GM19395 (cell line): ENCODE data around the gene ZNRF1.

Experiments used
- ATAC-seq: cut with Tn5 transposase; IDR thresholded peaks from one replicate; pipeline ENCODE4 v1.9.1; 2021; ENCODE audit warnings: mild to moderate bottlenecking, moderate library complexity; ENCODE audit not compliant: unreplicated experiment

Gene ZNRF1

DNA sequence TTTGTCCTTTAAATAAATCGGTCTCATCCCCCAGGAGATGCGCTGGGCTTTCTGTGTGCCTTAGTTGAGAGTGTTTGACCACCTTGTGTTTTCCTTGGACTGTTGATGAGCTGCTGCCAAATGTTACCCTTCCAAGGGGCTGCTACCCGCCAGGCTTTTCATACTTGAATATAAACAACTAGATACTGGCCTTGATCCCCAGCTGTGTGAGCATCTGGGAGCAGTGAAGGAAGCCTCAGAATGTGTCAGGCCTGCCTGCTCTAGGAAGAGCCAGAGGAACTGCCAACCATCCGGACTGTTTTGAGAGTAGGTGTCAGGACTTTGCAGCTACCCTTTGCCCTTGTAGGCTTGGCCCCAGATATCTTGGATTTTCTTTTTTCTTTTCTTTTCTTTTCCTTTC is 60.0 kb downstream of the ZNRF1 start:
- ATAC-seq = no peak

- ATAC-seq = no peak
These were observed 60.6 kb downstream of the ZNRF1 start for GRCh38 chr16:75059411-75059810.

DNA sequence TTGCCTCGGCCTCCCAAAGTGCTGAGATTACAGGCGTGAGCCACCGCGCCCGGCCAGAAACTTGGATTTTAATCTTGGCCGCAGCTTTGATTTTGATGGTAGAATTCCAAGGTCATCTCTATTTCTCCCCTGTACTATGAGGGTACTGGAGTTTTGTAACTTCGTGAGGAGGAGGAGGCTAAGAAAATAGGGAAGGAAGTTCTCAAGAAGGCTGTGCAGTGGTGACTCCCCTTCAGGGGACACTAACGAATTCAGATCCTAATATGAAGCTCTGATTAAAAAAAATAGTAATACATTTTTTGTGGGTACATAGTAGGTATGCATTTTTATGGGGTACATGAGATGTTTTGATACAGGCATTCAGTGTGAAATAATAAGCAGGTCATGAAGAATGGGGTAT is 61.9 kb downstream of the ZNRF1 start:
- ATAC-seq = no peak

GRCh38 chr16:75061669-75062068 is 62.8 kb downstream of the ZNRF1 start:
- no peak for ATAC-seq

DNA sequence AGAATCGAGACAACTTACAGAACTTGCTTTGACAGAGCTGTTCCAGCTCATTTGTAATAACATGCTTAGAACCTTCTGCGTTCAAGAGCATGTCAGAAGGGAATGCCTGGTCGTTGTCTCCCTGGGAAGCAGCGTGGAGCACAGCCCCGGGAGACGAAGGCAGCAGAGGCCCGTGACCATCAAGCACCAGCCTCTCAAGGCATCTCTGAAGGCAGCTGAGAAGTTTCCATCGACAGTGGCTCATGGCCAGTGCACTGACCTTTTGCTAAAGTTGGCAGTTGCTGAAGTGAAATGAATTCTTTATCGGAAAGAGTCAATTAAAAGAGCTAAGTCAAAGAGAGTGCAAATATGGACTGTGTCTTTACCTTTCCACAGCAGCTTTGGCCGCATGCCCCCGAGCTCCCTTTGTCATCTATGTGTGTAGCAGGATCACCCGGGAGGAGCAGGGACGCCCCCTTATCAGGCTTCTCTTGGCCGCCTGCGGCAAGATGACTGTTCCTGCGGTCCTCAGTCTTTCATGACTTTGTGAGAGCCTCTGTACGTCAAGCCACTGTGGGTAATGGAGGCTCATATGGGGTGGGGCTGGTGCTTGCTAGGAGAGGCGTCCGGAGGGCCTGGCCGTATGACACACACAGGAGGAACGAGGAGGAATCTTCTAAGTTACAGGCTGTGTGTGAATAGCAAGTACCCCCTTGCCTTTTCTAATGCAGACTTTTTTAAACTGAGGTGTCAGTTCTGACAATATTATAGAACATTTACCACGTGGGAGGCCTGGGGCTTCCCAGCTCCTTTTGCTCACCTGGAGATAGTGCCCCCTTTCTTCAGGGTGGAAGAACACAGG is 63.5 kb downstream of the ZNRF1 start:
- no peak for ATAC-seq

DNA sequence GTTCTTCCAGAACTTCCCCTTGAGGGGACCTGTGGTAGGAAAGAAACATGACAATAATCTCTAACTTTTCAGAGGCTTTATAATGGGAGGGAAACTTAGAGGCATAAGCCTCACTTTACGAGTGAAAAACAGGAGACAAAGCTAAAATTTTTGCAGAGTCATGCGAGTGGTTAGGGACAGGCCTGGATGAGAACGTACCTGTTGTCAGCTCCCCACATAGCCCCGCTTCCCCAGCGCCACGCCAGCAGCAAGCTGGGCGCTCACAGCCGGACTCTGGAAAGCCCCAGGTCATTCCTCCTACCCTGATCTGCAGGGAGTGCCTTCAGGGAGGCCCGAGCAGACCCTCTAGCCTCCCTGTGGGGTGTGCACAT is 64.1 kb downstream of the ZNRF1 start:
- no peak for ATAC-seq

DNA sequence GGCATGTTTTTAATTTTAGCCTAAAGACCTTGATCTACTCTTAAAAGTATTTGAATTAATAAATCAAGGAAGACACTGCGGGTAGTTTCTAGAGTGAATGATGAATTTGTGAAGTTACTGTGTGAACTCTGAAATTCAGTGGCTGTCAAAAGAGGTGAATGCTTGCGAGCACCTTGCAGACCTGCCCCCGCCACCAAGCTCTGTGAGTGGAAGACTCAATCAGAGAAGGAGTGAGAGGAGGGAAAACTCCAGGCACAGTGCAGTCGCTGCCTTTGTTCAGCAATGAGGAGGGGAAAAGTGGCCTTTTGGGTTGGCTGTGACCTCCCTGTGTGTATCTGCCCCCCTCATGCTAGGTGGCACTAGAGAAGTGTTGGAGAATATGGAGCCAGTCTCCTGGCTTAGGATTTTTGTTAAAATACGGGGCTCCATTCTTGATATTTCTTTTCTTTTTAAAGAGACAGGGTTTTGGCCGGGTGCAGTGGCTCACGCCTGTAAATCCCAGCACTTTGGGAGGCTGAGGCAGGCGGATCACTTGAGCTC is 64.8 kb downstream of the ZNRF1 start:
- ATAC-seq = no peak

GRCh38 chr16:75064403-75065148 is 65.8 kb downstream of the ZNRF1 start:
- no peak for ATAC-seq

DNA sequence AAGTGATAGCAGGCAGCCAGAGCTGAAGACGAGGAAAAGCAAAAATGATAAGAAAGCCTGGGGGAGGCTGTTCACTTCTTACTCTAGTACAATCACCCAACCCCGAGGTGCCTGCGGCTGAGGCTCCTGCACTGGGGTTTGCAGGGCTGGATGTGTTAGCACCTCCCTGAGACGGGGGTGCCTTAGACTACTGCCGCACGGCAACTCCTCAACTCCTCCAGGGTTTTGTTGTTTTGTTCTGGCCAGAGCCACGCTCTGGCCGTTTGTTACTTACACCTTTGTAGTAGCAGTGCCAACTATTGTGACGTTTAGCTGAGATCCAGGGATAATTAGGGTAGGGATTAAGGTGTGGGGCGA is 66.3 kb downstream of the ZNRF1 start:
- no peak for ATAC-seq

GRCh38 chr16:75065521-75066149 is 66.8 kb downstream of the ZNRF1 start:
- no peak for ATAC-seq

DNA sequence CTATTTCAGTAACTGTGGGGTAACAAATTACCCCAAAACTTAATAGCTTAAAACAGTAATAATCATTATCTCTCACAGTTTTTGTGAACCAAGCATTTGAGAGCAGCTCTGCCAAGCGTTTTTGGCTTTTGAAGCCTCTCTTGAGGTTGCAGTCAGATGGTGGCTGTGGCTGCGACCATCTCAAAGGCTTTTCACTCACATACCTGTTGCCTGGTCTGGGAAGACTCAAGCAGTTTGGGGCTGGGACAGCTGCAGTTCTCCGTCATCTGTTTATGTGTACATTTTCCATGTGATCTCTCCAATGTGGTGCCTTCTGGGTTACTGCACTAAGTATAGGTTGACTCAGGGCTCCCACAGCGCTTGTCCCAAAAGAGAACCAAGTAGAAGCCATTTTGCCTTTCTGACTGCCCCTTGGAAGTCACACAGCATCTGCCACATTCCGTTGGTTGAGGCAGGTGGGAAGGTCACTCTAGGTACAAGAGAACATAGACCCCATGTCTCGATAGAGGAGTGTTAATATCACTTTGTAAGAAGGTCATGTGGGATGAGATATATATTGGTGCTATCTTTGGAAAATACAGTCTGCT is 68.1 kb downstream of the ZNRF1 start:
- no peak for ATAC-seq

GRCh38 chr16:75068085-75069031 is 69.5 kb downstream of the ZNRF1 start:
- no peak for ATAC-seq

- ATAC-seq = no peak
These were observed 71.4 kb downstream of the ZNRF1 start for GRCh38 chr16:75070012-75070841.

DNA sequence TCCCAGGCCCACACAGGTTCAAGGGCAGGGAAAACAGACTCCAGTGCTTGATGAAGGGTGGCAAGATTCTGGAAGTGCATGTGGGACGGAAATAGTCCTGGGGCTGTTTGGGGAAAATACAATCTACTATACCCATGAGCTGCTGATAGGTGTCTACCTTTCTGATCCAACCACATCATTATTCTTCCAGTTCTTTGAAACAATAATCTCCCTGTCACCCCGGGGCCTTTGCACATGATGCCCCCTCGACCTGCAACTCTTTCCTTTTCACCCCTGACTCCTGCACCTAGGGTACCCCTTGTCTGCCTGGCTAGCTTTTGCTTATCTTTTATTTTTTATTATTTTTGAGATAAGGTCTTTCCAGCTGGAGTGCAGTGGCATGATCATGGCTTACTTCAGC is 72.8 kb downstream of the ZNRF1 start:
- no peak for ATAC-seq

GRCh38 chr16:75072239-75072947 is 73.6 kb downstream of the ZNRF1 start:
- no peak for ATAC-seq

DNA sequence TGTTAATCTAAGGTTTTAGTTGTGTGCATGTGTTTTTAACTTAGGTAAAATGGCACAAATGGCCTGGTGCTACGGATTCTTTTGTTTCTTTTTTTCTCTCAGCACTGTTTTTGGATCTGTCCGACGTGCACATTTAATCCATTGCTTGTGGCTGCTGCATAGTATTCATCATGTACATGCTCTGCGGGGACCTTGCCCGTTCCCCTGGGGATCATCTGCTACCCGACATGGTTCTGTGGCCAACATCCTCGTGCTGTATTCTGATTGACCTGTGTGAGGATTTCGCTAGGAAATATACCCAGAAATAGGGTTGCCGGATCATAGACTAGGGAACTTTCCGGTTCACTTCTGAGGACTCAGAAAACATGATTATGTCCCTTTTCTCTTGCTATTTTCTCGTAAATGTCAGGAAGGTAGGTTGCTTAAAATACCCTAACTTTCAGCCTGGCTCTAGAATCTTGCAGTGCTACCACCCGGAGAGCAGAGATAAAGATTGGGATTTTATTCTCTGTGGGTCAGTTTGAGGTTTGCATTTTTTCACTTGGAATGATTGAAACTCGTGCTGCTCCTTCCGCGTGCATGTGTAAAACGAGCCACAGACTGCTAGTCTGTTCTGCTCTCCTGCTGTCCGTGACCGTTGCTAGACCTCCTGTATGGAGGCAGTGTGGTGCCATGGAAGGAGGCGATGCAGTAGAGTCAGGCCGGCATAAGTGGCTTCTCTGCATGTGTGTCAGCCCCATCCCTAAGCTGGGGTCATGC is 74.9 kb downstream of the ZNRF1 start:
- ATAC-seq = no peak

DNA sequence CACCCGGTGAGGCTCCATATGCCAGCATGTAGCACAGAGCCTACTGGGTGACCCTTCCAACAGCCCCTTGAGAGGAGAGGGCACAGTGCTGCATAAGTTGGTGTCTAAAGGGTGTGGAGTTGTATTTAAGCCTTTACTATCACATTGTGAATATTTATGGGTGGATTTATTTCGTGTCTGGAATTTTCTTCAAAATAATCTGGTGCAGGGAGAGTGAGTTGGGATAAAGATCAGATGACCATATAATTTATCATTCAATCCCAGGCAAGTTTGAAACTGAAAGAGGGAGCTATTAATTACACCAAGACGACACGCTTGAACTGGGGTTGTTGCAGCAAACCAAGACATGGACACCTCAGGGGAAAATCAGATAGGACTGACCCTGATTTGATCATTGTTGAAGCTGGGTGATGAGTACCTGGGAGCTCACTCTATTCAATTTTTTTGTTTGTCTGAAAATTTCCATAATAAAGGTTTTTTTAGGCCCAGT is 75.5 kb downstream of the ZNRF1 start:
- no peak for ATAC-seq
